NCI-H1694 treated with DMSO at 0.1 percent for 48 hours (cell line): ENCODE data around the gene METTL15.
"Not testable (repeated sequence)": the region's sequence is repeated elsewhere in the genome, so short reads cannot be mapped to it uniquely, and the experiment has no call there.

Experiments
- DNase-seq: peaks from one replicate; lab custom pipeline; 2025; lab: John Stamatoyannopoulos, UW

METTL15 gene

GRCh38 chr11:28209906-28210305 lies 101.7 kb downstream of the METTL15 start:
- no peak for DNase-seq

- not testable (repeated sequence) for DNase-seq
Observed at GRCh38 chr11:28222063-28222462, 113.9 kb downstream of the METTL15 start.

GRCh38 chr11:28223577-28223976 lies 115.4 kb downstream of the METTL15 start:
- DNase-seq: no peak

GRCh38 chr11:28223994-28224393 lies 115.8 kb downstream of the METTL15 start:
- no peak for DNase-seq

GRCh38 chr11:28227460-28227859 lies 119.3 kb downstream of the METTL15 start:
- DNase-seq: no peak

GRCh38 chr11:28228196-28228895 lies 120.2 kb downstream of the METTL15 start:
- DNase-seq: no peak

- no peak for DNase-seq
Observed at GRCh38 chr11:28231475-28231874, 123.3 kb downstream of the METTL15 start.

GRCh38 chr11:28232649-28233048 lies 124.5 kb downstream of the METTL15 start:
- no peak for DNase-seq

GRCh38 chr11:28241760-28242159 lies 133.6 kb downstream of the METTL15 start:
- no peak for DNase-seq

- no peak for DNase-seq
Observed at GRCh38 chr11:28242596-28242995, 134.4 kb downstream of the METTL15 start.

- DNase-seq: no peak
Observed at GRCh38 chr11:28243061-28243460, 134.9 kb downstream of the METTL15 start.

GRCh38 chr11:28243581-28243980 lies 135.4 kb downstream of the METTL15 start:
- DNase-seq: no peak

GRCh38 chr11:28245131-28245530 lies 136.9 kb downstream of the METTL15 start:
- no peak for DNase-seq

- no peak for DNase-seq
Observed at GRCh38 chr11:28250192-28250591, 142.0 kb downstream of the METTL15 start.

- no peak for DNase-seq
Observed at GRCh38 chr11:28251257-28251656, 143.1 kb downstream of the METTL15 start.

GRCh38 chr11:28257761-28258160 lies 149.6 kb downstream of the METTL15 start:
- DNase-seq: no peak

- no peak for DNase-seq
Observed at GRCh38 chr11:28259177-28259843, 151.1 kb downstream of the METTL15 start.

- no peak for DNase-seq
Observed at GRCh38 chr11:28268925-28269324, 160.7 kb downstream of the METTL15 start.

- DNase-seq: no peak
Observed at GRCh38 chr11:28269586-28269985, 161.4 kb downstream of the METTL15 start.

- DNase-seq: not testable (repeated sequence)
Observed at GRCh38 chr11:28272247-28272646, 164.1 kb downstream of the METTL15 start.

- DNase-seq: no peak
Observed at GRCh38 chr11:28274216-28274615, 166.0 kb downstream of the METTL15 start.

GRCh38 chr11:28284196-28284595 lies 176.0 kb downstream of the METTL15 start:
- DNase-seq: no peak

GRCh38 chr11:28289444-28289843 lies 181.3 kb downstream of the METTL15 start:
- DNase-seq: no peak

- not testable (repeated sequence) for DNase-seq
Observed at GRCh38 chr11:28290995-28291394, 182.8 kb downstream of the METTL15 start.
